B cell (primary cell): ENCODE data around the gene CCBE1. TPM values are rescaled to one million over a fixed set of nuclear protein-coding genes. Genes with fewer than 3 reads are reported as not detected.

Experiments
- ATAC-seq: fragments of 200-7000 bp; cut with Tn5 transposase; one replicate; pipeline ENCODE4 v1.10.0; 2021; ENCODE audit warnings: low read depth, mild to moderate bottlenecking, moderate number of reproducible peaks, moderate library complexity
- CTCF ChIA-PET: fragments of 350-600 bp; sonication (Branson Sonifier 250); formaldehyde crosslinking; loops from one replicate; lab custom pipeline; 2021; ENCODE audit warnings: antibody characterized with exemption, inconsistent platforms; lab: Charles Lee
- POLR2A ChIA-PET: fragments of 350-600 bp; sonication (Branson Sonifier 250); formaldehyde crosslinking; loops from one replicate; lab custom pipeline; 2021; ENCODE audit warnings: antibody characterized with exemption; lab: Charles Lee
- DNase-seq: peaks from one replicate; pipeline ENCODE4 v3.0.0; 2013
- H2AFZ ChIP-seq: 2 replicates; pipeline ENCODE4 v1.6.1; 2012; ENCODE audit warnings: mild to moderate bottlenecking, low read depth, low read length; ENCODE audit not compliant: insufficient read depth, poor library complexity, severe bottlenecking
- H3K27ac ChIP-seq, 2 donors: 1 replicate in 1 of 2; 2 replicates in 1 of 2; pipeline ENCODE4 v1.5.1; 2012 to 2013; ENCODE audit warnings: low read length in 2 of 2, mild to moderate bottlenecking in 2 of 2, moderate library complexity in 1 of 2
- H3K27me3 ChIP-seq, 4 experiments: fragments of 200-600 bp in 1 of 4; sonication (generic) in 1 of 4; replicated peaks in 1 of 4; 1 replicate in 2 of 4; 2 replicates in 2 of 4; pipeline versions ENCODE4 v1.6.1 to v1.7.0; 2013 to 2016; ENCODE audit warnings: low read length in 3 of 4, mild to moderate bottlenecking in 2 of 4, mixed read lengths in 1 of 4, moderate library complexity in 1 of 4; ENCODE audit not compliant: insufficient read depth in 4 of 4, control insufficient read depth in 3 of 4; ENCODE audit errors: control extremely low read depth in 1 of 4
- H3K36me3 ChIP-seq, 2 experiments: replicated peaks in 1 of 2; 1 replicate in 1 of 2; 2 replicates in 1 of 2; pipeline versions ENCODE4 v1.6.1 to v1.7.1; 2013; ENCODE audit warnings: low read length in 1 of 2; ENCODE audit not compliant: insufficient read depth in 2 of 2, control insufficient read depth in 1 of 2; ENCODE audit errors: control extremely low read depth in 1 of 2, extremely low read depth in 1 of 2
- H3K4me1 ChIP-seq, 2 donors: fragments of 200-600 bp in 1 of 2; sonication (generic) in 1 of 2; 1 replicate in 1 of 2; 2 replicates in 1 of 2; pipeline versions ENCODE4 v1.5.1 to v1.6.1; 2013 to 2017; ENCODE audit warnings: low read length in 2 of 2; ENCODE audit not compliant: control insufficient read depth in 2 of 2, insufficient read depth in 2 of 2
- H3K4me2 ChIP-seq: replicated peaks from 2 replicates; pipeline ENCODE3; 2012; ENCODE audit warnings: mild to moderate bottlenecking, low read depth, low read length; ENCODE audit not compliant: poor library complexity, severe bottlenecking
- H3K4me3 ChIP-seq, 5 experiments: fragments of 200-600 bp in 1 of 5; sonication (generic) in 1 of 5; 1 replicate in 3 of 5; 2 replicates in 2 of 5; pipeline versions ENCODE4 v1.5.1 to v1.7.0; 2011 to 2016; ENCODE audit warnings: low read length in 4 of 5, mild to moderate bottlenecking in 4 of 5, low read depth in 2 of 5, control low read depth in 1 of 5, moderate library complexity in 1 of 5; ENCODE audit not compliant: insufficient read depth in 1 of 5; ENCODE audit errors: control extremely low read depth in 1 of 5, extremely low read depth in 1 of 5
- H3K79me2 ChIP-seq: fragments of 200-600 bp; sonication (generic); one replicate; pipeline ENCODE4 v1.6.0; 2016; ENCODE audit warnings: low read length; ENCODE audit not compliant: control insufficient read depth, insufficient read depth
- H3K9ac ChIP-seq: fragments of 200-600 bp; sonication (generic); 2 replicates; pipeline ENCODE4 v1.6.1; 2017; ENCODE audit warnings: mild to moderate bottlenecking, low read length, moderate library complexity
- H3K9me3 ChIP-seq, 3 donors: one replicate each; pipeline versions ENCODE4 v1.6.1 to v1.7.1; 2013; ENCODE audit warnings: low read length in 2 of 3; ENCODE audit not compliant: control insufficient read depth in 2 of 3, insufficient read depth in 1 of 3; ENCODE audit errors: control extremely low read depth in 1 of 3
- H4K20me1 ChIP-seq: 2 replicates; pipeline ENCODE4 v1.6.0; 2012; ENCODE audit warnings: mild to moderate bottlenecking, low read length; ENCODE audit not compliant: insufficient read depth, control insufficient read depth, poor library complexity, severe bottlenecking
- H3K27ac Mint-ChIP-seq: one replicate; pipeline ENCODE4 v1.8.0; 2021; ENCODE audit warnings: mixed read lengths
- H3K27me3 Mint-ChIP-seq: one replicate; pipeline ENCODE4 v1.8.0; 2021; ENCODE audit warnings: mixed read lengths
- H3K4me1 Mint-ChIP-seq: one replicate; pipeline ENCODE4 v1.8.0; 2021; ENCODE audit warnings: mixed read lengths
- H3K4me3 Mint-ChIP-seq: one replicate; pipeline ENCODE4 v1.8.0; 2021; ENCODE audit warnings: mixed read lengths
- H3K9me3 Mint-ChIP-seq: one replicate; pipeline ENCODE4 v1.8.0; 2022; ENCODE audit warnings: mixed read lengths; ENCODE audit not compliant: insufficient read depth
- EZH2 ChIP-seq: IDR thresholded peaks from 2 replicates; pipeline ENCODE4 v1.6.1; 2012; ENCODE audit warnings: borderline replicate concordance, low read depth, mild to moderate bottlenecking, moderate library complexity, low read length; ENCODE audit not compliant: insufficient read depth, poor library complexity, severe bottlenecking
- WGBS: methylation state at CpG from one replicate; pipeline ENCODE4 v1.1.5; 2013; ENCODE audit warnings: missing lambda C conversion rate; ENCODE audit not compliant: insufficient coverage; 5-methylcytosine and 5-hydroxymethylcytosine counted together
- intact Hi-C: fragments of 100-400 bp; cut with micrococcal nuclease; formaldehyde crosslinking; loops from one replicate; pipeline ENCODE4 v1.10.0; 2022
- polyA plus RNA-seq: library from polyadenylated mRNA; depleted of rRNA; stranded (reverse); fragments of >200 nt; gene quantifications from 2 replicates; pipeline ENCODE4 v1.2.3, GENCODE V29; 2012
- total RNA-seq, 2 donors: library from RNA; stranded (reverse); fragments of 120-200 nt in 1 of 2; gene quantifications; 1 replicate in 1 of 2; 2 replicates in 1 of 2; pipeline versions ENCODE4 v1.2.3 to v1.2.4, GENCODE V29; 2013 to 2022
- TF ChIP-seq, protein P1 (sequence below): fragments of 200-600 bp; IDR thresholded peaks from one replicate; pipeline ENCODE4 v1.8.0; 2022; ENCODE audit warnings: antibody characterized with exemption, mild to moderate bottlenecking

The CCBE1 gene
- total and polyA plus RNA-seq, 2 donors (not counting 1 experiment from before 2014, with no cell fraction given), result not detected

DNA sequence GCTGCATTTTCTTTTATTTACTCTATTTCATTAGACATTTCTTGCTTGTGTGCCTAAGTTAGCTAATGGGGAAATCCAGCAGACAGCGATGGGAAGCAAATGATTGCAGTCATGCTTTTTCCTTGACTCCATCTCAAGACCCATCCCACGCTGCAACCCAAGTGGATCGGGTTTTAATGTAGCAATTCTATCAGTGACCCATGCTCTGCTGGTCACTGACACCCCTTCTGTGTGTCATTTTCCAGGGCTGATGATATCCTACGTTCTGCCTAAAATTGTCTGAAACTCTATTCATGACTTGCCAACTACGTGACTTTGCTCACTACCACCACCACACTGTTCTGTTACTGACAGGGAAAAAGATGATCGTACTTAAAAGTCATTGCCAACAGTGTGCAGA lies 129.8 kb downstream of the CCBE1 start:
- no peak for ATAC-seq
- WGBS, result 77% methylated on average over 5 of the region's 6 CpGs

DNA sequence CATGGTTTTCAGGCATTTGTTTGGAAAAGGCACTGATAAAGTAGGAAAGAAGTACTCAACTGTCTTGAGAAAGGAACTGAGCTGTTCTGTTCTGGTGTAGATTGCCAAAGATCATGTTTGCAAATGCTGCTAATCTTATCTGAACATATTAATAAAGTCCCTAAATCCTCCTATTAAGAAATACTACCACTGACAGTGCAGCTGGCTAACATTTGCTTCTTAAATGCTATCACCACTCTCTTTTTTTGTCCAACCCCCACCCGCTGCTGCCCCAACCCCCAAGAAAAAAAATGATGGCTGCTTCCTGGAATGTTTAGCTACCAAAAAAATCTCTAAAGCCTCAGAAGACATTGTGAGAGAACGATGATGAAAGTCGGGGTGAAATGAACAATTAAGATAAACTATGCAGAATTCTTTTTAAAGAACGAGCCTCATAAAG lies 130.7 kb downstream of the CCBE1 start:
- Histone ChIP-seq H3K27me3 (no peaks in the 10 kb centered on the region), H3K79me2 (no peaks in the 10 kb centered on the region), H3K27ac (no peak overlapping the region), H3K36me3 (no peaks in the 10 kb centered on the region), H4K20me1 (no peaks in the 10 kb centered on the region), H3K4me3 (no peak overlapping the region), H2AFZ (no peak overlapping the region), H3K4me2 (no peak overlapping the region), H3K4me1 (no peaks in the 10 kb centered on the region), H3K9me3 (peaks cover 0 to 3% (median 0%) of the 10 kb centered on the region in 3 donors), H3K9ac (no peak overlapping the region)
- H3K27me3 Mint-ChIP-seq, result peaks cover 9% of the 10 kb centered on the region
- H3K4me3 Mint-ChIP-seq, result no peak overlapping the region
- TF ChIP-seq EZH2, result no peak
- TF ChIP-seq, protein P1, sequence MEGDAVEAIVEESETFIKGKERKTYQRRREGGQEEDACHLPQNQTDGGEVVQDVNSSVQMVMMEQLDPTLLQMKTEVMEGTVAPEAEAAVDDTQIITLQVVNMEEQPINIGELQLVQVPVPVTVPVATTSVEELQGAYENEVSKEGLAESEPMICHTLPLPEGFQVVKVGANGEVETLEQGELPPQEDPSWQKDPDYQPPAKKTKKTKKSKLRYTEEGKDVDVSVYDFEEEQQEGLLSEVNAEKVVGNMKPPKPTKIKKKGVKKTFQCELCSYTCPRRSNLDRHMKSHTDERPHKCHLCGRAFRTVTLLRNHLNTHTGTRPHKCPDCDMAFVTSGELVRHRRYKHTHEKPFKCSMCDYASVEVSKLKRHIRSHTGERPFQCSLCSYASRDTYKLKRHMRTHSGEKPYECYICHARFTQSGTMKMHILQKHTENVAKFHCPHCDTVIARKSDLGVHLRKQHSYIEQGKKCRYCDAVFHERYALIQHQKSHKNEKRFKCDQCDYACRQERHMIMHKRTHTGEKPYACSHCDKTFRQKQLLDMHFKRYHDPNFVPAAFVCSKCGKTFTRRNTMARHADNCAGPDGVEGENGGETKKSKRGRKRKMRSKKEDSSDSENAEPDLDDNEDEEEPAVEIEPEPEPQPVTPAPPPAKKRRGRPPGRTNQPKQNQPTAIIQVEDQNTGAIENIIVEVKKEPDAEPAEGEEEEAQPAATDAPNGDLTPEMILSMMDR, result no peak
- peaks cover 4% of the 10 kb centered on the region for H3K4me1 Mint-ChIP-seq
- no peak for DNase-seq
- CTCF ChIA-PET, result no interaction called here
- POLR2A ChIA-PET, result no interaction called here
- no CpG with 5 or more reads among the region's 4 CpGs for WGBS
- no peak for ATAC-seq
- intact Hi-C loops, result no loop called here
- H3K9me3 Mint-ChIP-seq, result no peaks in the 10 kb centered on the region
- H3K27ac Mint-ChIP-seq, result no peak overlapping the region

More for the DNA sequence above, 129.8 kb downstream of the CCBE1 start:
- Histone ChIP-seq H3K79me2 (no peaks in the 10 kb centered on the region), H3K27ac (no peak overlapping the region), H3K4me1 (no peaks in the 10 kb centered on the region), H2AFZ (no peak overlapping the region), H3K4me2 (no peak overlapping the region), H3K4me3 (no peak overlapping the region), H4K20me1 (no peaks in the 10 kb centered on the region), H3K9ac (no peak overlapping the region), H3K36me3 (no peaks in the 10 kb centered on the region), H3K9me3 (peaks cover 0 to 3% (median 0%) of the 10 kb centered on the region in 3 donors), H3K27me3 (no peaks in the 10 kb centered on the region)
- Mint-ChIP-seq H3K9me3 (no peaks in the 10 kb centered on the region), H3K27ac (no peak overlapping the region), H3K4me1 (peaks cover 4% of the 10 kb centered on the region), H3K27me3 (peaks cover 9% of the 10 kb centered on the region), H3K4me3 (no peak overlapping the region)
- intact Hi-C loops, result no loop called here
- CTCF ChIA-PET, result no interaction called here
- TF ChIP-seq EZH2, result no peak
- TF ChIP-seq, protein P1, result no peak
- POLR2A ChIA-PET, result no interaction called here
- no peak for DNase-seq
